ENCODE results near the gene METTL9.
"Not testable (repeated sequence)": the region's sequence is repeated elsewhere in the genome, so short reads cannot be mapped to it uniquely, and the experiment has no call there.

METTL9 gene

DNA sequence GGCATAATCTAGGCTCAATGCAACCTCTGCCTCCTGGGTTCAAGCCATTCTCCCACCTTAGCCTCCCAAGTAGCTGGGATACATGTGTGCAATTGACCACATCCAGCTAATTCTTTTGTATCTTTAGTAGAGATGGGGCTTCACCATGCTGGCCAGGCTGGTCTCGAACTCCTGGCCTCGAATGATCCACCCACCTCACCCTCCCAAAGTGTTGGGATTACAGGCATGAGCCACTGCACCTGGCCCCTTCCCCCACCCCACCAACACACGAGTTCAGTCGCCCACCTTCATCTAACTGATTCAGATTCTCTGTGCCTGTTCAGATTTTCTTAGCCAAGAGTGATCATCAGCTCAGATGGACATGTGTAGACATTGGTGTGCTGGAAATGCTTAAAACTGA, 25.0 kb upstream of the METTL9 start:
- DNase-seq, result no peak

DNA sequence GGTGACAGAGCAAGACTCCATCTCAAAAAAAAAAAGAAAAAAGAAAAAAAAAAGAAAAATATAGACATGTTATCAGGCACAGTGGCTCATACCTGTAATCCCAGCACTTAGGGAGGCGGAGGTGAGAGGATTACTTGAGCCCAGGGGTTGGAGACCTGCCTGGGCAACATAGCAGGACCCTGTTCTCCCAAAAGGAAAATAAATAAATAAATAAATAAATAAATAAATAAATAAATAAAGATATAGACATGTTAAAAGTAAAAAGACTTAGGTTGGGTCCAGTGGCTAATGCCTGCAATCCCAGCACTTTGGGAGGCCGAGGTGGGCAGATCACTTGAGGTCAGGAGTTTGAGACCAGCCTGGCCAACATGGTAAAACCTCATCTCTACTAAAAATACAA, 23.1 kb upstream of the METTL9 start:
- not testable (repeated sequence) for DNase-seq

GRCh38 chr16:21577487-21577886, 21.9 kb upstream of the METTL9 start:
- not testable (repeated sequence) for DNase-seq

- not testable (repeated sequence) for DNase-seq
Measured at GRCh38 chr16:21578311-21578710, 21.1 kb upstream of the METTL9 start.

- DNase-seq, result not testable (repeated sequence)
Measured at GRCh38 chr16:21580131-21580530, 19.2 kb upstream of the METTL9 start.

GRCh38 chr16:21580807-21581206, 18.6 kb upstream of the METTL9 start:
- no peak for DNase-seq

DNA sequence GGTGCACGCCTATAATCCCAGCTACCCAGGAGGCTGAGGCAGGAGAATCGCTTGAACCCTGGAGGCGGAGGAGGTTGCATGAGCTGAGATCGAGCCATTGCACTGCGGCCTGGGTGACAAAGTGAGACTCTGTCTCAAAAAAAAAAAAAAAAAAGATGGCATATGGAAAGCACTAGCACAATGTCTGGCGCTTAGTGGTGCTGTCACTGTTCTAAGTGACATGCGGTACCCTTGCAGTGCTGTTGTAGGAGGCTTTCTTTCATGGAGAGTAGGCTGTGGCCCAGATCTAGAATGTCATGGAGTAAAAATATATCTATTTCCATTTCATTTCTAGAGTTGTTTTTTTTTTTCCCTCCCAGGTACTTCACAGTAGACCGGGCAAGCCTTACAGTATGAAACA, 14.6 kb upstream of the METTL9 start:
- no peak for DNase-seq

GRCh38 chr16:21588593-21588992, 10.8 kb upstream of the METTL9 start:
- not testable (repeated sequence) for DNase-seq

GRCh38 chr16:21589551-21589950, 9.8 kb upstream of the METTL9 start:
- peak in 1 of 4 experiments; percentile 17 for DNase-seq

GRCh38 chr16:21590287-21590686, 9.1 kb upstream of the METTL9 start:
- peak; percentile 21 to 90 (median 62) for DNase-seq

DNA sequence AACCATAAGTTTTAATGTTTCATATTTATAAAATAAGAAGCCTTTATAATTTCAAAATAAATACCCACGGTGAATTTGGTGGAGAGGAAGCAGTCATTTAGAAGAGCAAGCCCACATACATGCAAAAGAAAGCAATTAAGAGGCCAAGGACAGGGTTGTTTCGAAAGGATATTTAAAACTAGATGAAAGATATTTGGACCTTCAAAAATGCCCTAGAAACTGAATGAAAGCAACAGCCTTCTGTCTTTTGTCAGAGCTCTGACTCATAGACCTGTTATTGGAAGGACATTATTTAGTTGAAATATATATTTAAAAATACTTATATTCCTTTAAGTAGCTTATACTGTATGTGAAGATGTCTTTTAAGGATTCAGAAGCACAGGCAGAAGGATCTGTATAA, 8.6 kb upstream of the METTL9 start:
- DNase-seq, result peak in 3 of 4 experiments; percentile 14 to 54 (median 54)

GRCh38 chr16:21592191-21592590, 7.2 kb upstream of the METTL9 start:
- no peak for DNase-seq

- no peak for DNase-seq
Measured at GRCh38 chr16:21593530-21594289, 5.7 kb upstream of the METTL9 start.

DNA sequence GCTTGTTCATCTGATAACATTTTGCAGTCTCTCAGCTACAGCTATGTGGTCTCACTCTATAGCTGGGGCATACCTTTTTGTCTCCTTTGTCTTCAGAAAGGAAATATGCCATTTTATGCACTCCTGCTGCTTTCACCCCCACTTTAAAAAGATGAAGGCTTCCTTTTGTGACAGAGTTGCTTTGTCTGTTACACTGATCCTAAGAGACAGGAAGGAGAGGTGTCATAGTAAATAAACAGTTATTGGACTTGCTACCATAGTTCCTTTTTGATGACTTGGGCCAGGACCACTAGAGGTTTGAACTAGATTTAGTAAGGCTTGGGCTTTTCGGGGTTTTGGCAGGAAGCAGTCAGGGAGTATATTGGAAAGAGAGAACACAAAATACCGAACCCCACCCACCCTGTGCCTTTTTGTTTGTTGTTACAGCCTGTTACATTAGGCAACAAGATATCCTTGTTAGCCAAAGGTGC, 1.8 kb upstream of the METTL9 start:
- DNase-seq, result no peak

DNA sequence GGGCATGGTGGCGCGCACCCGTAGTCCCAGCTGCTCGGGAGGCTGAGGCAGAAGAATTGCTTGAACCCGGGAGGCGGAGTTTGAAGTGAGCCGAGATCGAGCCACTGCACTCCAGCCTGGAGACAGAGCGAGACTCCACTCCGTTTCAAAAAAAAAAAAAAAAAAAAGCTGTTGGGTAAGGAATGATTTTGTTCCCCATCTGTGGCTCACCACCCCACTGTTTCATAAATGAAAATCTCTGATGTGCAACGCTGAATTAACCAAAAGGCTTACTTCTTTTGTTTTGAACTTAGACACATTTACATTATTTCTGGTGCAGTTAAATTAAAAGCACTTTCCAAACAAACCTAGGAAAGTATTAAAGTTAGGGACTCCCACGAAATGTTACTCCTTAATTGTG, 1.2 kb upstream of the METTL9 start:
- DNase-seq, result peak in 3 of 4 experiments; percentile 22 to 54 (median 53)

DNA sequence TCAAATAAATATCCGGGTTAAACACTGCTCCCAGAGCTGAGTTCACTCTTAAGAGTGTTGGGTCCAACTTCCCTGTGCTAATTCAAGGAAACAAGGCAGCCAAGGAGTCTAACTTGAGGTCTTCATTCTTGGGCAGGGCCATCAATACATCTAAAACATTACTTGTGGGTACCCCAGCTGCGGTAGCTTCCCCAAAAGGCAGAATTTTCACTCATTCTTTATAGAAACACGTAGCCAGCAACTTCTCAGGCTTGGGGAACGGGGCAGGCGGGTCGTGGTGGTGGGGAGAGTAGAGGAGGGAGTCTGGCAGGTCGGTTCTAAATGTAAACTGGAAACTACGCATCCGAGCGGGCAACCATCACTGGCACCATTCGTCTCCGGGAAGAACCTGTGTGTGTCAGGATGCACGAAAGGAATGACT, 666 bp upstream of the METTL9 start:
- peak; percentile 28 to 58 (median 46) for DNase-seq

DNA sequence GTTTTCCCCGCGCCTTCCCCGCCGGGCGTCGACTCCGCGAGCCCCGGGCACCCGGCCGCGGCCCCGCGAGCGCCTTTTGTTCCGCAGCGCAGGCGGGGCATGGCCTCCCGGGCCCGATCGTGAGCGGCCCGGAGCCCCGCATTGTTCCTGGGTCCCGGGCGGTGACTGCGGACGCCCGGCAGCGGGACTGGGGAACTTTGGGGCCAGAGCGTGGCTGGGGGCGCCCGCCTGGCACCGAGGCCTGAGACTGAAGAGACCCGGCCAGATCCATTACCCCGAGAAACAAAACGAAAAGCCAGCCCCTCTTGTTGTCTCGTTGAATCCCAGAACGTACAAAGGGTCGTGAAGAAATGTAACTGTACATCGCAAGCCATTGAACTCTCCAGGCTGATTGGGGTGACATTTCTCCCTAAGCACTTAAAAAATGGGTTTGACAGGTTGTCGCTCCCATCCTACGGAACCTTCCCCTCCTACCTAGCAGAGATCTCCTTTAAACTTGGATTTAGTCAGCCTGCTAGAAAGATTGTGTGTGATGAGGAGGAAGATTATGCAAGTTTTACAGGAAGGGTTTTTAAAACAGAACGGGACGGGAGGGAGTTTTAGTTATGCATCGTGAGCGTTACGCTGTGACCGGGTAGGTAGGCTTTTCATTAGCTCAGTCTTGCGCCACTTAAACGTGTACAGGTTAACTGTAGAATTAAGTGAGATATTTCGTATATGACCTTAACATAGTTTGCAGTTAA, 825 bp downstream of the METTL9 start:
- peak; percentile 42 to 71 (median 56) for DNase-seq

DNA sequence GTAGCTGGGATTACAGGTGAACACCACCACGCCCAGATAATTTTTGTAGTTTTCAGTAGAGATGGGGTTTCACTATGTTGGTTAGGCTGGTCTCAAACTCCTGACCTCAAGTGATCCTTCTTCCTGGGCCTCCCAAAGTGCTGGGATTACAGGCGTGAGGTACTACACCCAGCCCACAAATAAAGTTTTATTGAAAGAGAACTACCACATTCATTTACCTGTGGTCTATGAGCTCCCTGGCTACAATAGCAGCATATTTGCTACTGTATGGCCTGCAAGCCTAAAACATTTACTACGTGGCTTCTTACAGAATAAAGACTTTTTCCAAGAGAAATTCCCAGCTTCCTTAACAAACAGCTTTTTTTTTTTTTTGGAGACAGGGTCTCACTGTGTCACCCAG, 3.4 kb downstream of the METTL9 start:
- no peak for DNase-seq

DNA sequence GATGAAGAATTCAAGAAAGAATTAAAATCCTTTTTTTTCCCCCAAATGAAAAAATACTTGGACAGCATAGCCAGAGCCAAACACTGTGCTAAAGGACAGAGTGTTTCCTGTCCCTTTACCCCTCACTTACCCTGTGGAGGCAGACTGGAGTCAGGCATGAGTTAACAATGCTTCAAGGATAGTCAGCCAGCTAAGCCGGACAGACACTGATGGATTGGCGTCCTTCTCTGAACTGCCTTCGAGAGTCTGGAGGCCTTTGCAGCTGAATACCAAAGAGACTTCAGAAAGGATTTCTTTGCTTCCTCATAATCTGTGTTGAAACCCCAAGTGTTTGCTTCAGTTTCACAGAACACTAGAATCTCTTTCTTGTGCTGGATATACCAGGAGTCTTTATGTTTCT, 4.6 kb downstream of the METTL9 start:
- peak; percentile 43 to 72 (median 60) for DNase-seq

DNA sequence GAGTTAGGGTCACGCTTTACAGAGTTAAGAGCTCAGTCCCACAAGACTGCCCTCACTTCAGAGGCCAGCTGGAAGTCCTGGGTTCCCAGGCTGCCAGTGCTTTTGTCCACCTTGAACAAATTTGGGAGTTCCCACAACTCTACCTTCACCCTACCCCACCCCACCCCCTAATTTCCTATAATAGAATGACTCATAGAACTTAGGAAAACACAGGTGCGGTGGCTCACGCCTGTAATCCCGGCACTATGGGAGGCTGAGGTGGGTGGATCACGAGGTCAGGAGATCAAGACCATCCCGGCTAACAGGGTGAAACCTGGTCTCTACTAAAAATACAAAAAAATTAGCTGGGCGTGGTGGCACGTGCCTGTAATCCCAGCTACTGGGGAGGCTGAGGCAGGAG, 6.5 kb downstream of the METTL9 start:
- not testable (repeated sequence) for DNase-seq

DNA sequence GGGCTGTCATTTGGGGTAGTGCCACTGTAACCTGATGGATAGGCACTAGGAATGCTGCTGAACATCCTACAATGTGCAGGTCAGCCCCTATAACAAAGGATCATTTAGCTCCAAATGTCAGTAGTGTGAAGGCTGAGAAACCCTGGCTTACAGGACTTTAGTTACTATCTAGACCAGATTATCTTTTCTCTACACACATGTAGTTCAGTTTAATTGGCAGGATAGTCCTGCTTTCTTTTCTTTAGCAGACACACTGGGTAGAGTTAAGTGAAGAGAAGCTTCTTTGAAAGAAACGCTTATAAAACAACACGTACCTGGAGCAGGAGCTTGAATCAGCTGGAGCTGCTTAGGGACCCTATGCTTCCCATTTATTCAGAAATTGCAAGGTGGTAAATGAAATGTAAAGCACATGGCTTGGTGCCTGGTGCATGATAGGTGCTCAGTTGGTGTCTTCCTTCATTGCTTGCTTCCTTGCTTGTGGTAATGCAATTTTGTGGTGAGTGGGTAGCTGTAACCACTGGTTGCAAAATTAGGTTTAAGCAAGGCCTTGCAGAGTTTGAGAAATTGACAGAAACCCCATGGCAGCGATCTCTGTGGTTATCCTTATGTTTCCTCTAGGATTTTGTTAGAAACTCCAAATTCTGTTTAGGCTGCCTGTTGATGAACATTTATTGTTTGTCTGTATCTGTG, 9.4 kb downstream of the METTL9 start:
- DNase-seq, result peak; percentile 73 to 89 (median 84)

GRCh38 chr16:21610006-21610544, 10.7 kb downstream of the METTL9 start:
- no peak for DNase-seq

GRCh38 chr16:21610766-21611165, 11.4 kb downstream of the METTL9 start:
- no peak for DNase-seq
